HG03060 (cell line): Measurements from ENCODE around the gene ILF3.

Source experiments
- ATAC-seq: cut with Tn5 transposase; IDR thresholded peaks from one replicate; pipeline ENCODE4 v1.9.1; 2021; ENCODE audit warnings: low read depth, moderate number of reproducible peaks; ENCODE audit not compliant: unreplicated experiment

ILF3 gene

GRCh38 chr19:10653732-10654609 is at the start of gene ILF3:
TSS of gene ILF3 (plus strand) at chr19:10654346. CDS start at chr19:10670606, 16,260 bp downstream.
- ATAC-seq, result peak; percentile 90

GRCh38 chr19:10604460-10604980 is 49.6 kb upstream of the ILF3 start:
- ATAC-seq, result no peak

- no peak for ATAC-seq
Measured at GRCh38 chr19:10611907-10612306, 42.2 kb upstream of the ILF3 start.

- ATAC-seq, result no peak
Measured at GRCh38 chr19:10612499-10613119, 41.5 kb upstream of the ILF3 start.

GRCh38 chr19:10615429-10616023 is 38.6 kb upstream of the ILF3 start:
- ATAC-seq, result no peak

- no peak for ATAC-seq
Measured at GRCh38 chr19:10617409-10618121, 36.6 kb upstream of the ILF3 start.

GRCh38 chr19:10618846-10619245 is 35.3 kb upstream of the ILF3 start:
- no peak for ATAC-seq

- no peak for ATAC-seq
Measured at GRCh38 chr19:10620786-10621185, 33.4 kb upstream of the ILF3 start.

- no peak for ATAC-seq
Measured at GRCh38 chr19:10621966-10622365, 32.2 kb upstream of the ILF3 start.

GRCh38 chr19:10624585-10624984 is 29.6 kb upstream of the ILF3 start:
- ATAC-seq, result no peak

GRCh38 chr19:10625003-10625761 is 29.0 kb upstream of the ILF3 start, which contains the start of gene SLC44A2:
TSS of gene SLC44A2 (plus strand) at chr19:10625553. CDS start at chr19:10625634, 81 bp downstream.
- ATAC-seq, result no peak

- ATAC-seq, result no peak
Measured at GRCh38 chr19:10625762-10626138, 28.4 kb upstream of the ILF3 start.

- ATAC-seq, result no peak
Measured at GRCh38 chr19:10631874-10632273, 22.3 kb upstream of the ILF3 start.

GRCh38 chr19:10634430-10634829 is 19.7 kb upstream of the ILF3 start:
- no peak for ATAC-seq

GRCh38 chr19:10634963-10635362 is 19.2 kb upstream of the ILF3 start:
- ATAC-seq, result no peak

- no peak for ATAC-seq
Measured at GRCh38 chr19:10636304-10636972, 17.7 kb upstream of the ILF3 start.

GRCh38 chr19:10637894-10638293 is 16.3 kb upstream of the ILF3 start:
- ATAC-seq, result no peak

GRCh38 chr19:10639836-10640235 is 14.3 kb upstream of the ILF3 start:
- no peak for ATAC-seq

GRCh38 chr19:10640361-10640760 is 13.8 kb upstream of the ILF3 start:
- no peak for ATAC-seq
